Stimulated activated CD4-positive, alpha-beta T cell treated with anti-CD3 and anti-CD28 coated beads, TNF-alpha, amount 100 ng/mL, for 24 hours (primary cell): ENCODE measurements around the gene ARVCF.

Experiments
- DNase-seq, 3 experiments: peaks; one replicate each; pipeline ENCODE4 v3.0.0-alpha.2; 2020; ENCODE audit warnings: low read depth in 3 of 3

The ARVCF gene

GRCh38 chr22:20054034-20054427 is 37.4 kb upstream of the ARVCF start:
- no peak for DNase-seq

DNA sequence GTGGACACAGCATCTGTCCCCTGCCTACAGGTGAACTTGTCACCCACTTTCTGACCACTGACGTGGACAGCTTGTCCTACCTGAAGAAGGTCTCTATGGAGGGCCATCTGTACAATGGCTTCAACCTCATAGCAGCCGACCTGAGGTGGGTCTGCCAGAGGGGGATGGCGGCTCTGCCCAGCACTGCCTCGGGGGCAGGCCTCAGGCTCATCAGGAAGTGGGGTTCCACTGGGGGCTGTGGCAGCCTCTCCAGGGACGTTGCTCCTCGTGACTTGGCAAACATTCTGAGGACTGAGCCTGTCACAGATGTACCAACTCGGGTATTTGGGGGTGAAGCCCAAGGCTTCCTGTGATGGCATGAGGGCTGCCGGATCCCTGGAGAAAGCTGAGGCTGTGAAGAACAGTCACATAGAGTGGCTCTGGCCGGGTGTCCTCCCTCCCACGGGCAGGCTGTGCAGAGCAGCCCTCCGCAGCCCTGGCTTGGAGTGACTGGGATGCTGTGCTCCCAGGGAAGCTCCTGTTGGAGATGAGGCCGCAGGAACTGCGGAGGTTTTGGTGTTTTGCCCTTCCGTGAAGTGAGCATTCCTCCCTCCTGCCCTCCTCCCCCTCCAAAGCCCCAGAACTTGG is 36.9 kb upstream of the ARVCF start:
- DNase-seq = no peak

- DNase-seq = no peak
Measured at GRCh38 chr22:20052309-20053259, 36.0 kb upstream of the ARVCF start.

DNA sequence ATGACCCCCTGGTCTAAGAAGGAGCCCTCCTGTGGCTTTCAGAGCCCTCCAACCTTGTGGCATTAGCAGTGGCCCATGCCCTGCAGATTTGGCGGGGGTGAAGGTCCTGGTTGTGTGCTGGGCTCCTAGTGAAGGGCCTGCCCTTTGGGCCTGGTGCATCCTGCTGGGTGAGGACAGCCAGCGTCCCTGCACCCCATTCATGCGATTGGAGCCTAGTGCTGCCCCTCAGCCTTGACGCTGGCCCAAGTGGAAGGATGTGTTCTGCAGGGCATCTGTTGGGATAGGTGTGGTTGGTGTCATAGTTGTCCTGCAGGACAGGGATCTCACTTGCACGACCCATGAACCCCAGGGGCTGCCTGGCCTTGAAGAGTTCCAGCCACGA is 35.3 kb upstream of the ARVCF start:
- no peak for DNase-seq

DNA sequence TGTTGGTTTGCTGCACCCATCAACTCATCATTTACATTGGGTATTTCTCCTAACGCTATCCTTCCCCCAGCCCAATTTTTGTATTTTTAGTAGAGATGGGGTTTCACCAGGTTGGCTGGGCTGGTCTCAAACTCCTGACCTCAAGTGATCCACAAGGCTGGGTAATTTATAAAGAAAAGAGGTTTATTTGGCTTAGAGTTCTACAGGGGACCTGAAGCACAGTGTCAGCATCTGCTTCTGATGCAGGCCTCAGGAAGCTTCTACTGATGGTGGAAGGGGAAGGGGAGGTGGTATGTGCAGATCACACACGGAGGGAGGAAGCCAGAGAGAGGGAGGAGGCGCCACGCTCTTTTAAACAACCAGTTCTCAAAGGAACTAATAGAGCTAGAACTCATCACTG is 30.1 kb upstream of the ARVCF start:
- no peak for DNase-seq

DNA sequence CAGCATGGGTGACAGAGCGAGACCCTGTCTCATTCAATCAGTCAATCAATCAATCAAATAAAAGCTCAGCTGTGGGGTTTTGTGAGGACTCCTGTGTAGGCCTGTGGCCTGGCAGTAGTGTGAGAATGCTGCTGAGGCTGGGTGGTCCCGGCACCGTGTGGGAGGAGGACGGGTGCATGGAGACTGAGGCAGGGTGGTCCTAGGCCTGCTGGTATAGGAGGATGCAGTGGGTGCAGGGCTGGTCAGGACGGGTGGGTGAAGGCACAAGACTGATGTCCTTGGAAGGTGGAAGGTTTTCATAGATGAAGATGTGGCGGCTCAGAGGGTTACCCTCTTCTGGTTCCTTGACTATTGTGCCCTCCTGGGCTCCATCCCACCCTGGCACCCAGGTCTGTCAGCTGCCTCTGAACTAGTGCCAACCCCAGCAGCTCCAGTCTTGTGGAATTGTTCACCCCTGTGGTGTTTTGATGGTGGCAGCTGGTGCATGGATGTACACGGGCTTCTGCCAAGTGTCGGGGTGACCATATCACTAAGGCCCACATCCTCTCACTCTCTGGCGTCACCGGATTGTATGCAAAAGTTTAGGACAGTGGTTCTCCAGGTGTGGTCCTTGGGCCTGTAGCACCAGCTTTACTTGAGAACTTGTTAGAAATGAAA is 28.0 kb upstream of the ARVCF start:
- no peak for DNase-seq

- no peak for DNase-seq
Measured at GRCh38 chr22:20043997-20044342, 27.3 kb upstream of the ARVCF start.

- DNase-seq = no peak
Measured at GRCh38 chr22:20043057-20043996, 26.7 kb upstream of the ARVCF start.

DNA sequence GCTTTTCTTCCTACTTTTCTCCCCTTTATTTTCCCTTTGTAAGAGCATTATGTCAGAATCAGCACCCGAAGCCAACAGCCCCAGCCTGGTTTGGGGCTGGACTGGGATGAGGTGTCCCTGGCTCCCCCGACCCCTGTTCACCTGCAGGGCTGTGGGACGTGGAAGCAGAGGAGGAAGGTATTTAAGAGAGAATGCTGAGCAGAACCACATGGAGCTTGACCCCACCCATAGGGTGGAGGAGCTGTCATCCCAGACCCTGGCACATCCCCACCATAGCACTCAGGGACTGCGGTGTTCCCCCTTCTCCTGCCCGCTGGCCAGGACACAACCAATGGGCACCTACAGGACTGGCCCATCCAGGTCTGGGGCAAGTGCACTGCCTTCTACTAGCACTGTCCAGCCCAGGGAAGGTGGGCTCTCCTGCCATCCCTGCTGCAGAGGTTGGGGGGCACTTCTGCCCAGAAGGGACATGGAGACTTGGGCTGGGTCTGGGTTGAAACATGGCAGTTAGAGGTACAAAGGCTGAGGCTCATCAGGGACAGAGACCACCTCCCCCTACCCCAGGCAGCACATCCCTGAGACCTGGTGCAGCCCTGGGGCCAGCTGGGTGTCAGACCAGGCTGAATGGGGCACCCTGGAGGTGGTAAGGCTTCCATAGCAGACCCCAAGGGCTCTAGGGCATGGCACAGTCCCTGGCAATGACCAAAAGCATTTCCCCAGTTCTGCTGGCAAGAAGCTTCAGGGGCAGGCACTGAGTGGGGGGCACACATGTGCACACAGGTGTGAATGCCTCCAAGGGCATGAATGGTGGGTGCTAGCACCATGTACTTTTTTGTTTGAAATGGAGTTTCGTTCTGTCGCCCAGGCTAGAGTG is 23.9 kb upstream of the ARVCF start:
- no peak for DNase-seq

DNA sequence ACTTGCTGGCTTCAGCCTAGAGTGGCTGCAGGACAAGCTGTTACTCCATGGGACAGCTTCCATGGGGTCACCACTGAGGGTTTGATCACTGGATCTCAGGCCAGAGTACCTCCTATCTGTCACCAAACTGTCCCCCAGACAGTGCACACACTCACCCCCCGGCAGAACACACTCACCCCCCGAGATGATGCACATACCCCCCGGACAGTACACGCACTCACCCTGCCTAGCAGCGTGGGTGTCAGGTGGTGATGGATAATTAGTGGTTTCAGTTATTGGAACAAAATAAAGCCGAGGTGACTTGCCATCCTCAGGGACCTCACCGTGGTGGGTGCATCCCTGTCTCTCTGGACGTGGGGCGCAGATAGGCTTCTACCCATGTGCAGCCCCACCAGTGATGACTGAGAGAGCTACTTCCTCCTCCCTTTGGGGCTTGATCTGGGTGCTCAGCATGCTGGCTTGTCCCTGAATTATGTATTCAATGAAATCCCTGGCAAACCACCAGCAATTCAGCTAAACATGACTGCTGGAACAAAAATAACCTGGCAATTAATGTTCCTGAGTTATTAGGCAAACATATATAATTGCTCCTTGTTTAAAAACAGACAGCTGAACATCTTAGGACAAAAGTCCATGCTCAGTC is 23.2 kb upstream of the ARVCF start:
- no peak for DNase-seq

GRCh38 chr22:20038574-20038973 is 22.0 kb upstream of the ARVCF start:
- DNase-seq = no peak

- DNase-seq = no peak
Measured at GRCh38 chr22:20037419-20037818, 20.8 kb upstream of the ARVCF start.

GRCh38 chr22:20036535-20037392 is 20.1 kb upstream of the ARVCF start:
- DNase-seq = no peak

DNA sequence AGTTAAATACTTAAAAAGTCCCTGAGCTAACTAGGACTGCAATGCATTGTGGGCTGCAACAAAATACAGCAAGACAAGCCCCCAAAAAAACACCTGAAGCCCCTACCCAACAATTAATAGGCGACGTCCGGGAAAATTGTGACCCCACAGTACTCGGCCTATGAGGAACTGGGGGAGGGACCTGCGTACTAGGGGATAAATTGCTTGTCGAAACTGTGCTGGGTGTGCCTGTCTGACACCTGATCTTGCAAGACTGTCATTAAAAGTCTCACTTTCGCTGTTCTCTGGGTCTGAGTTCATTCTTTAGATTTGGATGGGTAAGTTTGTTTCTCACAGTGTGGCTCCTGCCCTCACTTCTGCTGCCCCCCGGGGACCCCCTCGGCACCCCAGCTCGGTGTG is 19.5 kb upstream of the ARVCF start:
- no peak for DNase-seq

GRCh38 chr22:20035375-20036083 is 18.9 kb upstream of the ARVCF start:
- DNase-seq = no peak

DNA sequence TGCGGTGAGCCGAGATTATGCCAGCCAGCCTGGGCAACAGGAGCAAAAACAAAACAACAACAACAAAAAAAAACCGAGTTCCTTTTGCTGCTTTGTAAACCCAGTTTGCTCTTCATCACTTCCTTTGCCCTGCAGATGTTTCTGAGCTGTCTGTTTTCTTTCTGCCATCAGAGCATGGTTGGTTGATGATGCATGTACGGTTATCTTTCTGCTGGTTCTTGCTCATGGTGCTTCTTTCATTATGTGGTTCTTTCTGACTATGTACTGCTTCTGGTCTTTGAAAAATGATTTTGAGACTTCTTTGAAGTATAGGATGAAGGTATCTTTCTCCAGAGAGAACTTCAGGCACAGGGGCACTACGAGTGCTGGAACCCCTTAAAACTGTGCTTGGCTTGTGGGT is 17.5 kb upstream of the ARVCF start:
- DNase-seq = no peak

DNA sequence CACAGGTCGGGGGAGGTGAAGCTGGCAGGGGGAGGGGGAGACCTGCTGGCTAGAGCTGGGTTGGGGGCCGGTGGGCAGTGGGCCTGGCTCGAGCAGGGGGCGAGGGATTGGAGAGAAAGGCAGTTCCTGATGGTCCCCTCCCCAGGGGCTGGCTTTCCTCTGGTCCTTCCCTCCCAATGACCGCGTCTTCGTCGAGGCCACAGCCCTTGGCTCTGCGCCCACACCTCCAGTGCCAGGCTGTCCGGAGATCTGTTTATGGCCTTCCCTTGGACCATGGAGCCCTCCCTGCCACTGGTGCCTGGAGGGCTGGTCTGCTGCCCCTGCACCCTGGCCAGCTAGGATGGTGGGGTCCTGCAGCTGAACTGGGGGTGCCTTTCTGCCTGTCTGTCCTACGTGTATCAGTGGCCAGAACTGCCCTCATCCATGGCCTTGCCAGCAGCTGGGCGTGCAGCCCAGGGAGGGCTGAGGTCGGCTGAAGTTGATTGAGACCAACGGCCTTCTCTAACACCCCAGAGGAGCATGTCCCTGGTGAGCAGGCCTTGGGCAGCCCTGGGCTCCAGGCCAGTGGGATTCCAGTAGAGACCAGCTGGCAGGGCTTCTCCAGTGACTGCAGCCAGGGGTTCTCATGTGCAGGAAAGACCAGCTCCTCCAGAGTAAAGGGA is 16.6 kb upstream of the ARVCF start:
- no peak for DNase-seq

DNA sequence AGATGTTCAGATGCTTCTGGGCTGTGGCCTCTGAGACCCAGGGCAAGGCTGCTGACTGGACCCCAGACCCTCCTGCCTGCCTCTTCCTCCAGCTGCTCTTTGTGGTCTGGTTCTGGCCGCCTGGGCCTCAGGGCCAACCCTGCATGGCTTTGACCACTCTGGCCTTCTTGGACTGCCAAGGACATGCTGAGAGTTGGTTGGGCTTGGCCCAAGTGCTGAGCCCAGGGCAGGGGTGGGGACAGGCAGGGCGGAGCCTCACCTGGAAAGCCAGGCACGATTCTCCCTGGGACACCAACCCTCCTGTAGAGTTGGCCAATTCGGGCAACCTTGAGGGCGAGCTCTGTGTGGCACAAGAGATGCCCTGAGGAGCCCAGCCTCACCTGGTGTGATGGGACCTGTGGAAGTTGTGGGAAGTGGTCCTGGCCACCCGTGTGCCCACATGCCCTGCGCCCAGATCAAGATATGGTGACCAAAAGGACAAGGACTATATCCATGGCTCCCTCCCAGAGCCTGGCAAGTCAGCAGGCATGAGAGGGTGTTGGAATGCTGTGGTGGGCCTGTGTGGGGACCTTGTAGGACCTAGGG is 15.9 kb upstream of the ARVCF start:
- DNase-seq = no peak
